GM18511 (cell line): ENCODE results near the gene NTM.

Experiments used
- ATAC-seq: cut with Tn5 transposase; IDR thresholded peaks from one replicate; pipeline ENCODE4 v1.9.1; 2021; ENCODE audit warnings: mild to moderate bottlenecking, moderate library complexity; ENCODE audit not compliant: unreplicated experiment

NTM gene

DNA sequence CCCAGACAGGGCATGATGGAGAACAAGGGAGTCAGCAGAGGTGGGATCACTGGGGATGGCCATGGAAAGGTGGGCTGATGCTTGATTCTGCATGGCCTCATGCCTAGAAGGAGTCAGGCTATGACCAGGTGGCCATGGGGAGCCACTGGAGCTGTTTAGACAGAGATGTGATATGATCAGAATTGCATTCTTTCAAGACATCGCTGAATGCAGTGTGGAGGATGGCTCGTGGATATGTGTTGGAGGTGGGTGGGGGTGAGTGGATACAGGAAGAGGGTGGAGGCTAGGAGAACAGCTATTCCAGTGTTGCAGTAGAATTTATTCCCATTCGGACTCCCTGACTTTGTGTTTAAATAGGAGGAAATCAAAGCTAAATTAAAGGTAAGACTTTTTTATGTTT is 841.1 kb downstream of the NTM start:
- no peak for ATAC-seq

- no peak for ATAC-seq
These were observed 847.4 kb downstream of the NTM start for GRCh38 chr11:132217856-132218255.

DNA sequence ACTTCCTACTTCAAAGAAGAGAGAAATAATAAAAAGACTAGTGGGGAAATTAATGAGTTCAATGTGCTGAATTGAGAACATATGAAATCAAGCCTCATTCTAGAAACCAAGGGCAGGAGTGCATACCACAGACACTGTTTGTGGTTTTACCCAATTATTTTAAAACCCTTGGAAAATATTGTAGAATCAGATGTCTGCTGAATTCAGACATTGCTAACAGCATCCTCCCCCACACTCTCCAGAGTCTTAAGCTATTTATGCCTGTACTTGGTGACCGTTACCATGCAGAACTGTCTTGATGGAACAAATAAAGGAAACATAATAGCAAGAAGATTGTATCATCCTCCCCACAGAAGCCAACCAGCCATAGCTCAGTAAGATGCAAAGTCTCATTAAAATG is 850.1 kb downstream of the NTM start:
- no peak for ATAC-seq

DNA sequence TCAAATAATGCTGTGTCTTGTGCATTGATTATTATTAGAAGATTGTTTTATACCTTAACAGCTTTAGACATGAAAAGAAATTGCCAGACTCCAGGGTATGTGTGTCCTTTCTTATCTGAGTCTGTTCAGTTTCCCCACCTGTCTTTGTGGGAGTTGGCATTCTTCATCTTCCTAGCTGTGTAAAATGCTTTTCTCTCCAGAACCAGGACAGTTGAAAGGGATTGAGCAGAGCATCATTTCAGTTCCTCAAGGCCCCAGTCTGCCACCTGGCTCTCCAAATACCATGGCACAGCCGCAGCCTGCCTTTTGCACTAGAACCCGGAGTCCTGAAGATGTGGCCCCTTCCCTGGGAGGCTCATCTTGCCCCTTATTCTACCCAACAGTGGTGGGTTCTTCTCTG is 851.9 kb downstream of the NTM start:
- no peak for ATAC-seq

GRCh38 chr11:132226522-132226921 is 856.1 kb downstream of the NTM start:
- no peak for ATAC-seq

- no peak for ATAC-seq
These were observed 858.4 kb downstream of the NTM start for GRCh38 chr11:132228746-132229325.

- no peak for ATAC-seq
These were observed 861.4 kb downstream of the NTM start for GRCh38 chr11:132231656-132232347.

GRCh38 chr11:132234878-132235277 is 864.5 kb downstream of the NTM start:
- ATAC-seq = no peak

DNA sequence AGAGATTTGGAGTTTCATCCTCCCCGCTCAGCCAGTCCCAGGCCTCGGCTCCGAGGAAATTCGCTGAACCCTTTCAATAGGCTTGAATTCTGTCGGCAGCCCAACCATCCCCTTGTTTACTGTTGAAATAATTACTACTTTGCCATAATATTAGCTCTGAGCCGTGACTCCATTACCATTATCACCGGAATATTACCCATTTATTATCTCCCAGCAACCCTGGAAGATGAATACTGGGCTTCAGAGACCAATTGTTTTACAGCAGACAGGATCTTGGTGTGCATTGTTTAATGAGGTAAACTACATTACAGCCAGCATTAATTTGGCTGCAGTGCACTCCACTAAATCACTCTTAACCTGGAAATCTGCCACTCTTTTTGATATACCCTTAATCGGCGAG is 867.4 kb downstream of the NTM start:
- no peak for ATAC-seq

DNA sequence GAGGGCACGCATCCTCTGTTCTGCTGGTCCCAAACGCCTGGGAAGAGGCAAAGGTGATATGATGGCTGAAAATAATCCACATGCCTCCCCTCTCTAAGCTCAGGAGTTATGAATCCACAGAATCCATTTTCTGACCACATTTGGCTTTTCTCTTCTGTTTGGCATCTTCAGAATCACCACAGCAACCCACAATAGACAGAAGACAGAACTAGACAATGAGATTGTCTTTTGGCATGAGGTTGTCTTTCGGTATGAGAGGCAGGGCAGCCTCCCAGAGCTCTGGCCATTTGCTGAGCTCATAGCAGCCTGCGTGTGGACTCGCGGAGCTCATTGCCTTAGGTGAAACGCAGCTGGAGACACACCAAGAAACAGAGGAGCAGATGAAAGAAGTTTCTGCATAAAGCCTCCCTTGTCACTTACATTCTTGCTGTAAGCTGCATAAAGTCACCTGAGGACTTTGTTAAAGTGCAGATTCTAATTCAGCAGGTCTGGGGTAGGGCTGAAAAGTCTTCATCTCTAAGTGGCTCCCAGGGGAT is 868.0 kb downstream of the NTM start:
- ATAC-seq = no peak

DNA sequence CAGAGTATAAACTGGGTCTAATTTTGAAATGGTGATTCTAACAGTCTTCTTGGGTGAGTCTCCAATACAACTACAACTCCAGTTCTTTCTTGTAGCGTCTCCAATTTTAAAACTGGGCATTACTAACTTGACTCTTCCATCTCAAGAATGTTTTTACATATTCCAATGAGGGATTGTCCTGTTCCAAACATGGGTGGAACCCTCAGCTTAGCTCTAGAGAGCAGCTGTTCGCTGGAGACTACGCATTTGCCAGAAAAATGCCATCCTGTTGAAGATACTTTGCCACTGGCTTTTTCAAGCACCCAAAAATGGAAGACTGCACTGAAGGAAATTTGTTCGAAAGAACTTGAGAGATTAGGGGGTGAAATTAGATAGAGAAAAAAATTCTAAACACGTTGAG is 870.0 kb downstream of the NTM start:
- ATAC-seq = no peak

- no peak for ATAC-seq
These were observed 872.2 kb downstream of the NTM start for GRCh38 chr11:132242632-132243031.

DNA sequence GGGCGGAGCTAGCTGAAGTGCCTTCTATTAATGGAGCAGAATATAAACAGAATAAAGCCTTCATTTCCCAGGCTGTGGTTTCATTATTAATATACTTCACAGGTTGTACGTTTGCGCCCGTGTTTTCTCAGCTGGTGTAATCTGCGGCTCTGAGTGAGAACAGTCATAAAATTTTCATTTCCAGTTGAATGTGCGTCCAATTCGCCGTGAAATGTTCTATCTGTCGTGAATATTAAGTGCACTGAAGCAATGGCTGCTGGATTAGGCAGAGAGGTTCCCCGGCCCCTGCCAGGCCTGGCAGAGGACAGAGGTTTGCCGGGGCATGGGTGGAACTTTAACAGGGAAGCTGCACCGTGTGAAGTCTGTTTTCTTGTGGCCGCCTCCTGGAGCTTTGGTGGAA is 874.4 kb downstream of the NTM start:
- ATAC-seq = no peak

GRCh38 chr11:132245403-132246385 is 875.3 kb downstream of the NTM start:
- ATAC-seq = no peak

DNA sequence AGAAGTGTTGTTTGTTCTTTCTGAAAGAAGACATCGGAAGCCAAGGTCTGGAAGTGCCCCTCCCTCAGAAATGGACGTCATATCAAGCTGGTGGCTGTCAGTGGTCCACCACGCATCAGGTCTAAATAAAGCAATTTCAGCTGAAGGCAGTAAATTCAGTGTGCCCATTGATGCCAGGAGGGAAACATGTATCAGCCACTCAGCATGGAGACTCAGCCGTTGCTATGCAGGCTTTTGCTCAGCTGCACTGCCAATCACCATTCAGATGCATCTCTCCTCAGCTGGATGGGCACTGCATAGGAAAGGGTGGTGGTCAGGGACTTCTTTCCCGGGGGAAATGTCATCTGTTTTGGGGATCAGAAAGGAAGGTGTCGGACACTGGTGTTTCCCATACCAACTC is 878.2 kb downstream of the NTM start:
- ATAC-seq = no peak

DNA sequence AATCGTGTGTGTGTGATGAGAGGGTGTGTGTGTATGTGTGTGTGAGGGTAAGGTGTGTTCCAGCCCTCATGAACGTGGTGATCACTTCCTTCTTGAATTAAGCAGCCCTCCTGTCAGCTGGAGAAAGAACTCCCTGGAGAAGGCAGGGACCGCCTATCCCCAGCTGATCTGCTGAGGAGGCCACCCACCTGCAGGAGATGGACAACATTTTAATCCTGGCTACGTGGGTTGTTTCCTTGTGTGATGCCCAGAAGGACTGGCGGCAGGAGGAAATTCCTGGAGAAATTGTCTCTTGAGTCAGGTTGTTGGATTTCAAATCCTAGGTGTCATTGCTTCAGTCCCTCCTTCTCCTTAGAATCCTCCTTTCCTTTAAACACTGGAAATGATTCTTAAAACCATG is 878.8 kb downstream of the NTM start:
- ATAC-seq = no peak

GRCh38 chr11:132251061-132251460 is 880.6 kb downstream of the NTM start:
- ATAC-seq = no peak

GRCh38 chr11:132253469-132254264 is 883.3 kb downstream of the NTM start:
- ATAC-seq = no peak

DNA sequence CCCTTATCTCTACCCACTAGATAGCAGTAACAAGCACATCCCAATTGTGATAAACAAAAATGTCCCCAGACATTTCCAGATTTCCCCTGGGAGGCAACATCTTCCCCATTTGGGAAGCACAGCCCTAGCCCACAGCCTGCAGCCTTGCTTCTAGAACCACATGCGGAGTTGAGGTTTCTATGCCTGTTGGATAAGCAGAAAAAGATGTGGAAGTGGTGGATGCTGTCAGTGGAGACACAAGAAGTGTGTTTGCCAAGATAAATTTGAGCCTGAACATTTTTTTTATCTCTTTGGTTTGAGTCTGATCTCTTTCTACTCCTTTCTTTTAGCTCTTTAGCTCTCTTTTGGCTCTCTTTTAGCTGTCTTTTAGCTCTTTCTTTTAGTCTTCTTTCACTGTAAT is 884.5 kb downstream of the NTM start:
- ATAC-seq = no peak

GRCh38 chr11:132256528-132257279 is 886.3 kb downstream of the NTM start:
- no peak for ATAC-seq
